GM19467 (cell line): ENCODE data around the gene PFKP.

ENCODE experiments used
- ATAC-seq: cut with Tn5 transposase; IDR thresholded peaks from one replicate; pipeline ENCODE4 v1.9.1; 2021; ENCODE audit warnings: mild to moderate bottlenecking, moderate library complexity; ENCODE audit not compliant: unreplicated experiment

Gene PFKP

DNA sequence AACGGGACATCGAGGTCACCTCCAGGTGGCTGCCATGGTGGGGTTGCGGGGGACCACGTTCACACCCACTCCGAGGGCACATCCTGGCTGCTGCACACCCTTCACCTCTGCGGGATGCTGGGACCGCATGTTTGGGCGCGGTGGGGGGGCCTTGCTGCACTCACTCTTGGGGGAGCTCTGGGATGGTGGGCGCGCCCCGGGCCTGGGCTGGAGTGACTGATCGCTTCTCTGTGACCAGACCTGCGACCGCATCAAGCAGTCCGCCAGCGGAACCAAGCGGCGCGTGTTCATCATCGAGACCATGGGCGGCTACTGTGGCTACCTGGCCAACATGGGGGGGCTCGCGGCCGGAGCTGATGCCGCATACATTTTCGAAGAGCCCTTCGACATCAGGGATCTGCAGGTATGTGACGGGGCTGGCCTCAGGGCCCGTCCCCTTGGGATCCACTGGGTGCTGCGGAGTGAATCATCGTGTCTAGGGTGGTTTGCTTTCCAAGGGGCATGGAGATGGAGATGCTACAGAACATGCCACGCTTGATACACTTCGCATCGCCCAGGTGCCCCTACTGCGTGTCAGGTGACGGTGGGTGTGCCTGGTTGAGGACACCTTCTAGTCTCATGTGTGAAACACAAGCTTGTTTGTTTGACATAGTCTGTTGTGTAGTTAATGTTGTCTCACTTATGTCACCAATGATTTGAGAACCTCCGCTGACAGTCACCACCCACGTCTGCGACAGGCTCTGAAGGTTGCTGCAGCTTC lies 62.4 kb downstream of the PFKP start:
- ATAC-seq: no peak

DNA sequence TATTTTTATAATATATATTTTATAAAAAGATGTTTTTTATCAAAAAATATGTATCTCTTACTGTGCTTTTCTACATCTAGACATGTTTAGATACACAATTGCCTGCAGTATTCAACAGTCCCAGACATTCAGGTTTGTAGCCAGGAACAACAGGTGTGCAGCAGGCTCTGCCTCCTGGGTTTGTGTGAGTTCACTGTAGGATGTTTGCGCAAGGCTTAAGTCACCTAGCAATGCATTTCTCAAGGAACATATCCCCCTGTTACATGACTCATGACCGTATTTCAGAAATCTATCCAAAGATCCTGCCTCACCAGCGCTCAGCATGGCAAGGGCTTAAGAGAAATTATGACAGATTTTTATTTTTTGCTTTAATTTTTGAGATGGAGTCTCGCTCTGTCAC lies 63.8 kb downstream of the PFKP start:
- ATAC-seq: no peak

GRCh38 chr10:3132036-3133025 lies 65.0 kb downstream of the PFKP start:
- ATAC-seq: no peak

DNA sequence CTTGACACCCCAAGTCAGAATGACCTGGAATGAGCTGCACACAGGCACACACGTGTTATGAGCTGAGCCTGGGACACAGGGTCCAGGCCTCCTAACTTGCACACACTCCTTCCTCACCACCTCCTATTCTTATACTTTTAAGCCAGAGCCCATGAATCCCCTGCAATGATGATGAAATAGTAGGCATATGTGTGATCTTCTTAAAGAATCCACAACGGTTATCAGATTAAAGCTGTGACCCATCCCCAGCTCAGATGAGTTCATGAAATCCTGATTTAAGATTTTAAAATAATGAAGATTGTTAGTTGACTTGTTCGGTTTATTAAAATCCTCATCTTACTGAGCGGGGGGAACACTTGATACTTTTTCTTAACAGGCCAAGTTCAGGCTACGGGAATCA lies 66.6 kb downstream of the PFKP start:
- ATAC-seq: no peak

GRCh38 chr10:3135006-3135405 lies 67.7 kb downstream of the PFKP start:
- ATAC-seq: no peak

DNA sequence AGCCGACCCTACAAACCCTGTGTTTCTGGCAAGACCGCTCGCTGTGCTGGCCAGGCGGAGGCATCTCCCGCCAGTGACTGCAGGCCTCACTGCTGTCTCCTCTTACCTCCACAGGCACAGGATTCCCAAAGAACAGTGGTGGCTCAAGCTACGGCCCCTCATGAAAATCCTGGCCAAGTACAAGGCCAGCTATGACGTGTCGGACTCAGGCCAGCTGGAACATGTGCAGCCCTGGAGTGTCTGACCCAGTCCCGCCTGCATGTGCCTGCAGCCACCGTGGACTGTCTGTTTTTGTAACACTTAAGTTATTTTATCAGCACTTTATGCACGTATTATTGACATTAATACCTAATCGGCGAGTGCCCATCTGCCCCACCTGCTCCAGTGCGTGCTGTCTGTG lies 69.0 kb downstream of the PFKP start:
- no peak for ATAC-seq

DNA sequence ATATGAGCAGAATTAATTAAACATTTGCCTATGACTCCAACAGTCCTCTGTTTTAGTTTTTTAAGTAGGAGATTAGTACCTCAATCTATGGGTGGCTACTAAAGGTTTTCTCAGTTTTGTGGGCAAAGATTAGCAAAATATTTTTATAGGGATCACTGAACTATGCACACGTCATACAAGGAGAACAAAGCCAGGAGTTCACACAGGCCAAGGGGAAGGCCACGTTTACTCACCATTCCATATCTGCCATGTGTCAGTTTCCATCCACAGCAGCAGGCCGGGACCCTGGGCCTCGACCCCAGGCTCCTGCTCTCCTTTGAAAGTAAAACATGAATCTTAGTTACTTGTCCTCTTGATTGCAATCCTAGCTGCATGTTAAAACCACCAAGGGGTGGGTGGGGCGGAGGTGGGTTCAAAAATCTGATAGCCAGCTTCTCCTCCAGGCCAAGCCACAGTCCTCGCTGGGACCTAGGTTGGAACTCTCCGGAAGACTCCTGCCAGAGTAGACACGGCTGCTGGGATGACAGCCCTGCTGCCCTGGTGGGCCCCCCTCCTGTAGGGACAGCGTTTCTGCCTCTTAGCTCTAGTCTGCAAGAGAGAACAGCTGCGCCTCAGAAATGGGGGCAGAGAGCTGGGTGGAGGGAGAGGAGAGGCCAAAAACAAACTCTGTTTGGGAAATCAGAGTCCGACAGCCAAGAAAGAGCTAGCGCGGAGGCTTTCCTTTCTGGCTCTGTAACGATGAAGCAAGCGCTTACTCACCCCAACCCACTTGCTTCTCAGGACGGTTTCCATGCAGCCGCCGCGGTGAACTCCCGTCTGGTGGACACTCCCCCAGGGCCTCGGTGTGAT lies 69.6 kb downstream of the PFKP start:
- no peak for ATAC-seq

DNA sequence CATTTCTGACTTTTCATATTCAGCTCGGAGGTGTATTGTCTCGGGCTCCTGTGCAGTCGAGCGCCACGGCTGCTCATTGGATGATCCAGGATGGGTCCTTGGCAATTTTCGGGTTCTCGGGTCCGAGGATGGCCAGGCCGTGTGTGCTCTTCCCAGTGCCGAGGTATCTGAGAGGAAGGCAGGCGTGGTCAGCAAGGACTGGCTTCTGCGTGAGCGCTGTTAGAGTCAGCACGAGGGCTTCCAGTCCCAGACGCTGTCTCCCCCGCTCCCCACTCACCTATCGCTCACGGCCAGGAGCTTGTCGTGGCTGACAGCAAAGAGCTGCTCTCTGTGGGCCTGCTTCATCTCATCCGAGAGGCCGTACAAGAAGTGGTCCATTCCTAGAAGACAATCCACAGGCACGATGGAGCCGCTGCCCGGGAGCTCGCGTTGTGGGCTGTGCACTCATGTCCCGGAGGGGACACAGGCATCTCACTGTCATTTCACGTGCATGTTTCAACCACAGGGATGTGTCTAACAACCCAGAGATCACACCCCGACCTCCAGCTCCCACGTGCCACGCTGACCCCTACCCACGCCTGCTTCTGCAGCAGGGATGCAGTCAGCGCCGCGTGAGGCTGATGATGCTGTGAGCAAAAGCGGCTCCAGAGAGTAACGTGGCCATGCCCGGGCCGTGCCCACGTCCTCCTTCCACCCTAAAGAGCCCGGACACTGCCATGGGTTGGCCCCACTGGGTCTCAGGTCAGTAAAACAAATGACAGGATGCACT lies 70.8 kb downstream of the PFKP start:
- no peak for ATAC-seq

DNA sequence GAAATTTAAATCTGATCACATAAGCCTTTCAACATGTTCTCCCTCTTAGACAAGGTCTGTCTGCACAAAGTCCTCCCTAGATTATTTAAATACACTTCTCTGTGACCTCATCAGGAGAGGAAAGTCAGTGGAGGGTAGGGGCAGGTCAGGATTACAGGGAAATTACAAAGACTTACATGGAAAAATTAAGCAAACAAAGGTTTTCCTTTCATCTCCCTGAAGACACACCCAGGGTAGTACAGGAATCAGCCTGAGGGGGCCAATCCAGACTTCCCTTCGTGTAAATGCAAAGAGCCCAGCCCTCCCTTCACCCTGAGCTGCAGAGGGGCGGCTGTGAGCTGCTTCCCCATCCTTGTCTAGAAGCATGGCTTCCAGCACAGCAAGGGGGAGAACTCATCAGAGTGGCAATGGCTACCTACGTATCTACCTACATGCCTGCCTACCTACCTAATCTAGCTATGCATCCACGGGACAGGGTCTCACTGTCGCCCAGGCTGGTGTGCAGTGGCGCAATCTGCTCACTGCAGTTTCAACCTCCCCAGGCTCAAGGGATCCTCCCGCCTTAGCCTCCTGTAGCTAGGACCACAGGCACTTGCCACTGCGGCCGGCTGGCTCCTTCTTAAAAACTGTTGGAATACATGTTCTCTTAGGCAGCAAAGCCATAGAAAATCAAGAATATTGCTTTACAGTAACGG lies 72.0 kb downstream of the PFKP start:
- ATAC-seq: no peak

DNA sequence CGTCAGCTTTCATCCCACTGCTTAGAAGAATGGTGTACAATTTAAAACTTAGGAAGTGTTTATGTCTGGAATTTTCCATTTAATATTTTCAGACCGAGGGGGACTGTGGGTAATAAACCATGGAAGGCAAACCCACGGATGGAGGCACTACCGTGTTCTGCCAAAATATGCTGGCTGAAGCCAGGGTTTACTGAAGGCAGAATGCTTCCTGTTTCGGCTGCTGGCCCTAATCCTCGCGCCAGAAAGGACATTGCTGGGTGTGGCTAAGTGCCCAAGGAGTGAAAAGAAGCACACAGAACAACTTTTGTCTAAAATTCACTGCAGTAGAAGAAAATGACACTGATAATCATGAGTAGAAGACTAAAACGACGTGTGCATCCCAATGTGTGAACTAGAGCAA lies 72.9 kb downstream of the PFKP start:
- ATAC-seq: no peak

DNA sequence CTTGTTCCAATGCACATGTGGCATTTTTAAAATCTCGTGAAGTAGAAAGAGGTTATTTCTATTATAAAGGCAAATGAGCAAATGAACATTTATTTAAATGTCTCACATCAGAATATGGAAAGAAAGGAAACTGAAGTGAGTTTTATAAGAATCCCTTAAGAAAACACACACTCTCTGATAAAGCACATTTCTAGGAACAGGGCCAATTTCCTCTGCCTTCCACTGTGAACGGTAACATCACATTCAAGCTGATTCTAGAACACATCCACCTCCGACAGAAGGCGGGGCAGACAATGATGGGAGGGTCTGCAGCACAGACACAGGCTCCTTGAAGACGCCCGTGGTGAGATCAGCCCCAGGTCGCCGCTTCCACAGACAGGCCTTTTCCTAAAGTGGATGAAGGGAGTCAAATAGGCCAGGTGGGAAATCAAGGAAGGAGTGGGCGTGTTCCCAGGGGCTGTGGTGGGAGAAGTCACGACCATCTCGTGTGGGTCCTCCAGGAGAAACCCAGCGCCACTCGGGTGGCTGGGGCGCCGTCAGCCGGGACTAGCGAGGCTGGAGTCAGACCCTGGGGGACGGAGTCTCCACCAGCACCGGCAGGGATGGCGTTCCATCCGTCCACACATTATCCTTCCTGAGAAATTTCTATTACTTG lies 74.1 kb downstream of the PFKP start:
- no peak for ATAC-seq

- ATAC-seq: no peak
These were observed 75.0 kb downstream of the PFKP start for GRCh38 chr10:3142146-3142875.

GRCh38 chr10:3143366-3143765 lies 76.0 kb downstream of the PFKP start:
- no peak for ATAC-seq

- no peak for ATAC-seq
These were observed 76.6 kb downstream of the PFKP start for GRCh38 chr10:3143791-3144434.

GRCh38 chr10:3145366-3145765 lies 78.0 kb downstream of the PFKP start:
- ATAC-seq: no peak

- no peak for ATAC-seq
These were observed 78.9 kb downstream of the PFKP start for GRCh38 chr10:3146289-3146688.

DNA sequence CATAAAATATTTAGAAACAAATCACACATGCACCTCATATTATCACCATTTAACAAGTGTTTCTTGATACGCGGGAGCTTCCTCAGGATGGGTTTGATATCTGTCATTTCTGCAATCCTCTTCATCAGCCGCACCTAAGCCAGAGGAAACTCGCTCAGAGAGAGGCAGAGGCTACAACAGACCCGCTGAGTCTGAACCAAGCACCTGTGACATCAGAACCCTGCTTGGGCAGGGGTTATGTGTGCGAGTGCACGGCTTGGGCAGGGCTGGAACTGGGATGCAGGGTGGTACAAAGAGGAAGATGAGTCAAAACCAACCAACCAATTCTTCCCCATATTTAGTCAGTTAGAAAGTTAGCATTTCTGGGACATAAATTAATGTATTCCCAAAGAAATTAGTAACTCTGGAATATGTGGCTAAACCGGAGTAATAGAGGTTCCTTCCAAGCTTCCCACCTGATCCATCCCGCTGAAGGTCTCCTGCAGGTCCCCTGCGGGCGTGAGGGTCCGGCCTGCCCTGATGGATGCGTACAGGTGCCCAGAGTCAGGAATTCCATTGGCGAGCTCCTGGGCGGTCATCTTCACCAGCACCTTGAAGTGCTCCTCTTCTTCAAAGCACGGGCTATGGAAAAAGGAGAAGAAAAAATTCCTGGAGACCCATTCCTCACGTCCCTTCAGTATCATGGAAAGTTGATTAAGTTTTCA lies 79.9 kb downstream of the PFKP start:
- ATAC-seq: no peak
